Ishikawa (cell line): ENCODE data around the gene PPIP5K2.

ENCODE experiments used
- CEBPB ChIP-seq: IDR thresholded peaks from 2 replicates; pipeline ENCODE4 v1.6.1; 2012
- CREB1 ChIP-seq: IDR thresholded peaks from 2 replicates; pipeline ENCODE4 v1.6.1; 2012; ENCODE audit warnings: low read depth
- EGR1 ChIP-seq: IDR thresholded peaks from 2 replicates; pipeline ENCODE4 v1.6.1; 2012
- EP300 ChIP-seq: IDR thresholded peaks from 2 replicates; pipeline ENCODE4 v1.6.1; 2012; ENCODE audit warnings: borderline replicate concordance
- FOXM1 ChIP-seq: IDR thresholded peaks from 2 replicates; pipeline ENCODE4 v1.6.1; 2012; ENCODE audit warnings: low read depth, borderline replicate concordance
- NFIC ChIP-seq: IDR thresholded peaks from 2 replicates; pipeline ENCODE4 v1.6.1; 2012
- RAD21 ChIP-seq: IDR thresholded peaks from 2 replicates; pipeline ENCODE4 v1.6.1; 2012; ENCODE audit warnings: low read depth
- TAF1 ChIP-seq: IDR thresholded peaks from 2 replicates; pipeline ENCODE4 v1.6.1; 2012; ENCODE audit warnings: low read depth, mild to moderate bottlenecking
- TCF12 ChIP-seq: IDR thresholded peaks from 2 replicates; pipeline ENCODE4 v1.6.1; 2012; ENCODE audit warnings: low read depth
- TEAD4 ChIP-seq: IDR thresholded peaks from 2 replicates; pipeline ENCODE4 v1.6.1; 2012
- YY1 ChIP-seq: IDR thresholded peaks from 2 replicates; pipeline ENCODE4 v1.6.1; 2012; ENCODE audit warnings: low read depth
- ZBTB7A ChIP-seq: IDR thresholded peaks from 2 replicates; pipeline ENCODE4 v1.6.1; 2012; ENCODE audit warnings: low read depth
- TF ChIP-seq, protein P1 (sequence below): IDR thresholded peaks from 2 replicates; pipeline ENCODE4 v1.6.1; 2012
- TF ChIP-seq, protein P2 (sequence below): IDR thresholded peaks from 2 replicates; pipeline ENCODE4 v1.6.1; 2012
- TF ChIP-seq, protein P3 (sequence below): IDR thresholded peaks from 2 replicates; pipeline ENCODE4 v1.6.1; 2012; ENCODE audit warnings: low read depth, mild to moderate bottlenecking

PPIP5K2 gene

DNA sequence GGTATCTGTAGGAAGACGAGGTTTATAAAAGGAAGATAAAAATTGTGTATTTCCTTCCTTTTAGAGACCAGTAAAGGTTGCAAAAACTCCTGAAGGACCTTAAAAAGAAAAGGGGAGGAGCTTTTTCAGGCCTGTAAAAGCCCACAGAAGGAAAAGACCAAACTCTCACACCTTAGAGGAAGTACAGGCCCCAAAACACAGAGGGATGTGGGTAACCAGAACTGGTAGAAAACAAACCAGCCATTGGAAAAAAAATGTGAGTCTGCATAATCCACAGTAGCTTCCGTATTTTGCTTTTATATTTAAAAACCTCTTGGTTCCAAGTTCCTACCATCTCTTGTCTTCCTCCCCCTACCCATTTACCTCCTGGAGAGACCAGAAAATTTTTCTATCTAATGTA is 8.6 kb upstream of the PPIP5K2 start:
- TF ChIP-seq YY1 (no peak), TCF12 (no peak), TEAD4 (no peak), CEBPB (no peak), FOXM1 (no peak)
- TF ChIP-seq, protein P1, sequence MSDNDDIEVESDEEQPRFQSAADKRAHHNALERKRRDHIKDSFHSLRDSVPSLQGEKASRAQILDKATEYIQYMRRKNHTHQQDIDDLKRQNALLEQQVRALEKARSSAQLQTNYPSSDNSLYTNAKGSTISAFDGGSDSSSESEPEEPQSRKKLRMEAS, result no peak

DNA sequence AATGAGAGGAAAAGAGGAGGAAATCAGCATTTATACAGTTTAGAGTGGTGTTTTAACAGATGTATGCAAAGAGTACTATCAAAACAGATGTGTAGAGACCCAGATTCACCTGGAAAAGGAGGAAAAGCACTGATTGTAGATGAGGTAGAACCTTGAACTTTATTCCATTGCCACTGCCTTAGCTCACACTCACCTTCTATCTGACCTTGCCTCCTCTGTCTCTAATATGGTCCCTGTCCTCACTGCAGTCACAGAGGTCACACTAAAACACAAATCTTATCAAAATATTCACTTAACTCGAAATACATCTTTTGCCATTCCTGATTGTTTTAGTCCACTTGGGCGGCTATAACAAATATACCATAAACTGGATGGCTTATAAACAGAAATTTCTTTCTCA is 7.2 kb upstream of the PPIP5K2 start:
- TF ChIP-seq CREB1, result no peak
- TF ChIP-seq, protein P2, sequence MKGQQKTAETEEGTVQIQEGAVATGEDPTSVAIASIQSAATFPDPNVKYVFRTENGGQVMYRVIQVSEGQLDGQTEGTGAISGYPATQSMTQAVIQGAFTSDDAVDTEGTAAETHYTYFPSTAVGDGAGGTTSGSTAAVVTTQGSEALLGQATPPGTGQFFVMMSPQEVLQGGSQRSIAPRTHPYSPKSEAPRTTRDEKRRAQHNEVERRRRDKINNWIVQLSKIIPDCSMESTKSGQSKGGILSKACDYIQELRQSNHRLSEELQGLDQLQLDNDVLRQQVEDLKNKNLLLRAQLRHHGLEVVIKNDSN, result no peak
- TF ChIP-seq NFIC, result no peak
- no peak for TF ChIP-seq RAD21
- no peak for TF ChIP-seq CEBPB
- TF ChIP-seq TEAD4, result no peak
- no peak for TF ChIP-seq ZBTB7A
- TF ChIP-seq TCF12, result no peak
- no peak for TF ChIP-seq FOXM1
- TF ChIP-seq TAF1, result no peak
- TF ChIP-seq, protein P1, result no peak

DNA sequence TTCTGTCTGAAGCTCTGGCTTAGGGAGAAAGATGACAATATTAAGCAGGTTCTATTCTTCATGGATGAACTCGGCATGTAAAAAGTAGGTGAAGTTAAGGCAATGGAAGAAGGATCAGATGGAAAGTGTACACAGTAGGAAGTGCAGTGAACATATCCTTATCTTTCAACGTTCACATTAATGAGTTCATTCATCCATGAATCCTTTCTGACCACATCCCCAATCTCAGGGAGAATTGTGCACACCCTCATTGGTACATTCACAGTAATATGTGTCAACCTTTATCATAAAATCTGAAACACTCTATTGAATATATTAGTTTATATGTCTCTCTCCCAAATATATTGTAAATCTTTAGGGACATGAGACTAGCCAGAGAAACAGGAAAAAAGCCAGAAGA is 5.7 kb upstream of the PPIP5K2 start:
- TF ChIP-seq FOXM1 (no peak), ZBTB7A (no peak), YY1 (no peak), CEBPB (no peak), RAD21 (no peak)

DNA sequence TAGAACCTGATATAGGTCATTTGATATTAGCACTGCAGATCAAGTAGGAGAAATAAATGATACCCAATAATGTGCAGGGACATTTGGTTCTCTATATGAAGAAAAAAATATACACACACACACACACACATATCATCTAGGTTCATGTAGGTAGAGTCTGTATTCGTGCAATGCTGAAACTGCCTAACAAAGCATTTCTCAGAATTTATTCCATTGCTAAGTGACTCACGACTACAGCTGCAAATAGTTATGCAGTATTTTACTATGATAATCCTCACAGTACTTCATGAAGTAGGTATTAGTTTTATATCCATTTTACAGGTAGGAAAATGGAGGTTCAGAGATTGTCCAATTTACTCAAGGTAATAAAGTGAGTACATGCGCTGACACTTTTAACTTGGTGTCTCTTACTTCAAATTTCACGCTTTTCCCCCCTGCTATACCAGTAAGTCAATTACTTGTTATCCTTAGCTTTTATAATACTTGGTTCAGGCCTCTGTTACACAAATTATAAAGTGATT is 2.6 kb upstream of the PPIP5K2 start:
- no peak for TF ChIP-seq FOXM1
- TF ChIP-seq, protein P2, result no peak
- no peak for TF ChIP-seq TCF12
- TF ChIP-seq EP300, result no peak
- no peak for TF ChIP-seq YY1
- TF ChIP-seq, protein P1, result no peak
- no peak for TF ChIP-seq TAF1
- no peak for TF ChIP-seq NFIC
- no peak for TF ChIP-seq CEBPB
- TF ChIP-seq, protein P3, sequence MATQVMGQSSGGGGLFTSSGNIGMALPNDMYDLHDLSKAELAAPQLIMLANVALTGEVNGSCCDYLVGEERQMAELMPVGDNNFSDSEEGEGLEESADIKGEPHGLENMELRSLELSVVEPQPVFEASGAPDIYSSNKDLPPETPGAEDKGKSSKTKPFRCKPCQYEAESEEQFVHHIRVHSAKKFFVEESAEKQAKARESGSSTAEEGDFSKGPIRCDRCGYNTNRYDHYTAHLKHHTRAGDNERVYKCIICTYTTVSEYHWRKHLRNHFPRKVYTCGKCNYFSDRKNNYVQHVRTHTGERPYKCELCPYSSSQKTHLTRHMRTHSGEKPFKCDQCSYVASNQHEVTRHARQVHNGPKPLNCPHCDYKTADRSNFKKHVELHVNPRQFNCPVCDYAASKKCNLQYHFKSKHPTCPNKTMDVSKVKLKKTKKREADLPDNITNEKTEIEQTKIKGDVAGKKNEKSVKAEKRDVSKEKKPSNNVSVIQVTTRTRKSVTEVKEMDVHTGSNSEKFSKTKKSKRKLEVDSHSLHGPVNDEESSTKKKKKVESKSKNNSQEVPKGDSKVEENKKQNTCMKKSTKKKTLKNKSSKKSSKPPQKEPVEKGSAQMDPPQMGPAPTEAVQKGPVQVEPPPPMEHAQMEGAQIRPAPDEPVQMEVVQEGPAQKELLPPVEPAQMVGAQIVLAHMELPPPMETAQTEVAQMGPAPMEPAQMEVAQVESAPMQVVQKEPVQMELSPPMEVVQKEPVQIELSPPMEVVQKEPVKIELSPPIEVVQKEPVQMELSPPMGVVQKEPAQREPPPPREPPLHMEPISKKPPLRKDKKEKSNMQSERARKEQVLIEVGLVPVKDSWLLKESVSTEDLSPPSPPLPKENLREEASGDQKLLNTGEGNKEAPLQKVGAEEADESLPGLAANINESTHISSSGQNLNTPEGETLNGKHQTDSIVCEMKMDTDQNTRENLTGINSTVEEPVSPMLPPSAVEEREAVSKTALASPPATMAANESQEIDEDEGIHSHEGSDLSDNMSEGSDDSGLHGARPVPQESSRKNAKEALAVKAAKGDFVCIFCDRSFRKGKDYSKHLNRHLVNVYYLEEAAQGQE, result no peak
- TF ChIP-seq TEAD4, result no peak
- TF ChIP-seq EGR1, result no peak
- TF ChIP-seq CREB1, result no peak
- TF ChIP-seq ZBTB7A, result no peak

DNA sequence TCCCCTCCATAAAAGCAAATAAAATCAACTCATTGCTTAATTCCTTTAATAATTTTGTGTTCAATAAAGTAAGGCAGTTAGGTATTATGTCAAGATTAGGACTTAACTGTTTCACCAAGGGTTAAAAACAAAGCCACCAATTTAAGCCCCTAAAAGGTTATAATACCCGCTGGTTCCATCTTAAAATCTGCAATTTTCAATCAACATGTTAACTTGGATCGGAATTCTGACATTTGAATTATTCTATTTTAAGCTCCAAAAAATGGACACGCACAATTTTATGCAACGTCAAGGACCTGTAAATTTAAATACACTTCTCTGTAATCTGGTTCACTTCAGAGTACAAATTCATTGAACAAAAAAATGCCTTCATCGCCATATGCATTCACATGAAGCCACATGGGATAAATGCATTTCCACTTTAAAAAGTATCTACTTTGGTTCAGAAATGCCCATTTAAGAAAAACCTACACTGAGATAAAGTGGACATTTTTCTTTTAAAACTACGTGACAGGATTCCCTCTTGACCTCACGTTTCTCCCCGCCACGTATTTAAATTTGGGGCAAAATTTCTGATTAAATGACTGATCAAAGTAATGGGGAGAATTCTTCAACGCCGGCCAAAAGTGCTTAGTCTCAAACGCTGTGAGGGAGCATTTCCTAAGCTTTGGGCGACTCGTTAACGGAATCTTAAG is 884 bp upstream of the PPIP5K2 start:
- TF ChIP-seq TAF1 (no peak), TEAD4 (no peak), YY1 (no peak), NFIC (no peak), RAD21 (no peak), FOXM1 (no peak), TCF12 (no peak), EP300 (no peak), EGR1 (no peak), ZBTB7A (no peak), CEBPB (no peak), CREB1 (no peak)
- TF ChIP-seq, protein P1, result no peak; the same call in 1 of the 2 replicates
- TF ChIP-seq, protein P3, result no peak
- TF ChIP-seq, protein P2, result no peak
